ENCODE measurements around the gene GNPTAB. TPM values are rescaled to one million over a fixed set of nuclear protein-coding genes. Genes with fewer than 3 reads are reported as not detected.

The GNPTAB gene
- total and polyA plus RNA-seq, 12 donors, result 7.6 to 31.3 (median 15.9) TPM

DNA sequence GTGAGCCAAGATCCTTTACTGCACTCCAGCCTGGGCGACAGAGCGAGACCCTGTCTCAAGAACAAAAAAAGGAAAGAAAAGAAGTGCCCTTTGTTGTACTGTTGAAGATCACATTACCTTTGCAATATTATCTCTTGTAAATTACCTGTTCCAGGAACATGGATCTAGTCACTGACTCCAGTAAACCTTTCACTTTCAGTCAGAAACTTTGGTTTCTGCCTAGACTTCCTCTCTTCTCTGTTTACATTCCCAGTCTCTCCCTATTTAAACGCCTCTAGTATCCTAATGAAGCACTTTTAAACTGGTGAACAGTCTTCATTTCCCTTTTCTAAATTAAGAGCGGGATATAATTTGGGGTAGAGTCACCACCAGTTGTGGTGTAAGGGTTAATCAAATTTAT is 120.5 kb downstream of the GNPTAB start:
- H3K9me3 ChIP-seq (replicated peaks in 1 of 3), result peaks cover 0 to 5% (median 0%) of the 10 kb centered on the region in 3 donors
- DNase-seq, result no peak
- peak overlapping the region in 1 of 5 donors; percentile 1 for H3K27ac ChIP-seq
- intact Hi-C loops (cut with DNase I), result no loop called here
- TF ChIP-seq POLR2A (IDR thresholded peaks at IDR 0.05), result no peak
- TF ChIP-seq, protein P1, sequence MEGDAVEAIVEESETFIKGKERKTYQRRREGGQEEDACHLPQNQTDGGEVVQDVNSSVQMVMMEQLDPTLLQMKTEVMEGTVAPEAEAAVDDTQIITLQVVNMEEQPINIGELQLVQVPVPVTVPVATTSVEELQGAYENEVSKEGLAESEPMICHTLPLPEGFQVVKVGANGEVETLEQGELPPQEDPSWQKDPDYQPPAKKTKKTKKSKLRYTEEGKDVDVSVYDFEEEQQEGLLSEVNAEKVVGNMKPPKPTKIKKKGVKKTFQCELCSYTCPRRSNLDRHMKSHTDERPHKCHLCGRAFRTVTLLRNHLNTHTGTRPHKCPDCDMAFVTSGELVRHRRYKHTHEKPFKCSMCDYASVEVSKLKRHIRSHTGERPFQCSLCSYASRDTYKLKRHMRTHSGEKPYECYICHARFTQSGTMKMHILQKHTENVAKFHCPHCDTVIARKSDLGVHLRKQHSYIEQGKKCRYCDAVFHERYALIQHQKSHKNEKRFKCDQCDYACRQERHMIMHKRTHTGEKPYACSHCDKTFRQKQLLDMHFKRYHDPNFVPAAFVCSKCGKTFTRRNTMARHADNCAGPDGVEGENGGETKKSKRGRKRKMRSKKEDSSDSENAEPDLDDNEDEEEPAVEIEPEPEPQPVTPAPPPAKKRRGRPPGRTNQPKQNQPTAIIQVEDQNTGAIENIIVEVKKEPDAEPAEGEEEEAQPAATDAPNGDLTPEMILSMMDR (IDR thresholded peaks at IDR 0.05), result no peak
- H3K4me1 ChIP-seq (replicated peaks in 1 of 2), result peaks cover 13 to 54% of the 10 kb centered on the region in 2 donors
- no peaks in the 10 kb centered on the region for H3K27me3 ChIP-seq
- no peak overlapping the region for H3K4me3 ChIP-seq
- WGBS, 4 donors, result 87 to 95% (median 90%) methylated on average over 4 of the region's 4 CpGs
- H3K36me3 ChIP-seq (replicated peaks in 1 of 2), result no peaks in the 10 kb centered on the region

DNA sequence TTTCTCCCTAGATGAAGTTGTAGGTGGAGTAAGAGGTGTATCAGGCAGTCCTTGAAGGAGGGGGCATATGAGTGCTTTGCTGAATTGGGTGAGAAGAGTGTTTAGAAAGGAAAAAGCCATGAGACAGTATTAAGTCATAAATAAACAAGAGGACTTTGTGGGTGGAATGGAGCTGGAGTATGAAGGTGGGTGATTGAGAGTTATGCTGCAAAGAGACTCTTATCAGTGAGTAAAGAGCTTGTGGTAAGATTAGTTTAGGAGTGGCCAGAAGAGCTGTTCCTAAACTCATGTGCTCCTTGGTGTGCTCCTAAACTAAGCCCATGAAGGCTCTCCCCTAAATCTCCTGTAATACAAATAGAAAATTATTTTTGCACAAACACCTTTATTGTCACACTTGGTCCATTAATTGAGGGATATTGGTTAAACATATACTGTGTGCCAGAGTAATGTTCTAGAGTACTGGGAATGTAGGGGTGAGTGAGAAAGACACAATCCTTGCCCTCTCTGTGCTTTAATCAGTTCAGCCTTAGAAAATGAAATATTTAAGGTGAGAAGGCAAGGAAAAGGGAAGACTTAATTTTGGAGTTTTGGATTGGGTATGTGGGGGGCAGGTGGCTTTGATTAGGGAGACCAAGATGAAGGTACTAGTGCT is 123.5 kb downstream of the GNPTAB start:
- no peak for DNase-seq
- TF ChIP-seq, protein P1 (IDR thresholded peaks at IDR 0.05), result no peak
- no peak for TF ChIP-seq POLR2A (IDR thresholded peaks at IDR 0.05)
- Histone ChIP-seq H3K36me3 (replicated peaks in 1 of 2) (no peaks in the 10 kb centered on the region), H3K4me1 (replicated peaks in 1 of 2) (peaks cover 0 to 44% of the 10 kb centered on the region in 2 donors), H3K27ac (peak overlapping the region in 1 of 5 donors; percentile 6), H3K27me3 (no peaks in the 10 kb centered on the region), H3K4me3 (no peak overlapping the region), H3K9me3 (replicated peaks in 1 of 3) (no peaks in the 10 kb centered on the region)
- intact Hi-C loops (cut with DNase I), result no loop called here

DNA sequence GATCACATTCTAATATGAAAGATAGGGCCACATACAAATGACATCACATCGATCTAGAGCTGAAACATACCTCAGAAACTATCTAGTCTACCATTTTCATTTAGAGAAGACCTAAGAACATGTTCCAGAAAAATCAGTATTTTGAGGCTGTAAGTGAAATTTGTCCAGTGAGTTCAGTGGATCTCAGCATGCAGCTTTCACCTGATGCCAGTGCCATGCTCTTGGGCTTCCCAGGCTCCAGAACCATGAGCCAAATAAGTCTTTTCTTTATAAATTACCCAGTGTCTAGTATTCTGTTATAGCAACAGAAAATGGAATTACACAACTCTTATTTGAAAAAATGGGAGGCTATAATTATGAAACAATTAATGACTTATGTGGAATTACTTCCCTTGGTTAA is 124.4 kb downstream of the GNPTAB start:
- intact Hi-C loops (cut with DNase I), result no loop called here
- no peak for TF ChIP-seq POLR2A (IDR thresholded peaks at IDR 0.05)
- TF ChIP-seq, protein P1 (IDR thresholded peaks at IDR 0.05), result no peak
- DNase-seq, result no peak
- no peak overlapping the region for H3K4me3 ChIP-seq
- no peaks in the 10 kb centered on the region for H3K9me3 ChIP-seq (replicated peaks in 1 of 3)
- H3K27me3 ChIP-seq, result no peaks in the 10 kb centered on the region
- H3K36me3 ChIP-seq (replicated peaks in 1 of 2), result no peaks in the 10 kb centered on the region
- peaks cover 0 to 51% of the 10 kb centered on the region in 2 donors for H3K4me1 ChIP-seq (replicated peaks in 1 of 2)
- no peak overlapping the region for H3K27ac ChIP-seq
- 98 to 100% (median 100%) methylated on average over 1 of the region's 1 CpG for WGBS, 4 donors

DNA sequence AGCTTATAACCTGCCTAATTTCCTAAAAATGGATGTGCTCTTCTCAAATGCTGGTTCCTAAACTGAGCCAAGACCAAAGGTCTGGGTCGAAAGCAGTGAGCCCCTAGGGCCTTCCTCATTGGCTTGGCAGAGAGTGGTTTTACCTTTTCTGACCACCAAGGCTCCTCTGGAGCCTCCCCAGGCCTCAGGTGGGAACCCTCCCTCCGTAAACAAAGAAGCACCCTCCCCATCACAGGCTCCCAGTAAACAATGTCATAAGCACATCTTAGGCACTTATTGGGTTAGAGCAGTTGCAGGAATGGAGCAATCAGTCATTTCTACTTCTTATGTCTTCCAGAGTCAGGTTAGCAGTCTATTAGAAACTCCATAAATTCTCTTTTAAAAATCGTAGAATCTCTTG is 127.3 kb downstream of the GNPTAB start:
- no peaks in the 10 kb centered on the region for H3K27me3 ChIP-seq
- H3K4me3 ChIP-seq, result no peak overlapping the region
- WGBS, 4 donors, result 79 to 94% (median 87%) methylated on average over 3 of the region's 3 CpGs
- H3K9me3 ChIP-seq (replicated peaks in 1 of 3), result no peaks in the 10 kb centered on the region
- peaks cover 11 to 68% of the 10 kb centered on the region in 2 donors for H3K4me1 ChIP-seq (replicated peaks in 1 of 2)
- TF ChIP-seq, protein P1 (IDR thresholded peaks at IDR 0.05), result no peak
- no peak for TF ChIP-seq POLR2A (IDR thresholded peaks at IDR 0.05)
- DNase-seq, result no peak
- intact Hi-C loops (cut with DNase I), result no loop called here
- no peaks in the 10 kb centered on the region for H3K36me3 ChIP-seq (replicated peaks in 1 of 2)
- H3K27ac ChIP-seq, result no peak overlapping the region
